Spleen (tissue), 11 donors: ENCODE data around the gene DNAJC28. TPM values are rescaled to one million over a fixed set of nuclear protein-coding genes. Genes with fewer than 3 reads are reported as not detected.
"Not testable (repeated sequence)": the region's sequence is repeated elsewhere in the genome, so short reads cannot be mapped to it uniquely, and the experiment has no call there.

Source experiments
- DNase-seq: peaks from one replicate; pipeline ENCODE4 v3.0.0-alpha.2; 2020
- H3K27ac ChIP-seq, 8 donors: fragments of 200-600 bp; sonication (generic) in 7 of 8; 1 replicate in 4 of 8; 2 replicates in 4 of 8; pipeline versions ENCODE4 v1.5.0 to v1.8.0; 2016 to 2021; ENCODE audit warnings: inconsistent platforms in 4 of 8, mild to moderate bottlenecking in 4 of 8, moderate library complexity in 1 of 8
- H3K27me3 ChIP-seq, 7 donors: fragments of 200-600 bp; sonication (generic) in 6 of 7; replicated peaks in 1 of 7; 1 replicate in 4 of 7; 2 replicates in 3 of 7; pipeline versions ENCODE4 v1.5.0 to v1.8.0; 2016 to 2021; ENCODE audit warnings: inconsistent platforms in 3 of 7, mild to moderate bottlenecking in 1 of 7
- H3K36me3 ChIP-seq, 6 donors: fragments of 200-600 bp; sonication (generic) in 5 of 6; 1 replicate in 4 of 6; 2 replicates in 2 of 6; pipeline versions ENCODE4 v1.5.0 to v1.8.0; 2016 to 2021; ENCODE audit warnings: inconsistent platforms in 2 of 6
- H3K4me1 ChIP-seq, 6 donors: fragments of 200-600 bp; sonication (generic) in 5 of 6; 1 replicate in 3 of 6; 2 replicates in 3 of 6; pipeline versions ENCODE4 v1.5.0 to v1.8.0; 2016 to 2021; ENCODE audit warnings: inconsistent platforms in 3 of 6
- H3K4me3 ChIP-seq, 8 donors: fragments of 200-600 bp; sonication (generic) in 7 of 8; 1 replicate in 4 of 8; 2 replicates in 4 of 8; pipeline versions ENCODE4 v1.5.0 to v1.8.0; 2016 to 2021; ENCODE audit warnings: inconsistent platforms in 4 of 8, mild to moderate bottlenecking in 4 of 8, moderate library complexity in 2 of 8
- H3K9me3 ChIP-seq, 8 donors: fragments of 200-600 bp; sonication (generic) in 7 of 8; 1 replicate in 4 of 8; 2 replicates in 4 of 8; pipeline versions ENCODE4 v1.5.0 to v1.8.0; 2016 to 2021; ENCODE audit warnings: inconsistent platforms in 4 of 8
- POLR2A ChIP-seq, 3 donors: fragments of 450-650 bp; IDR thresholded peaks; one replicate each; pipeline ENCODE4 v1.5.1; 2017; ENCODE audit warnings: antibody characterized with exemption in 3 of 3, mild to moderate bottlenecking in 1 of 3
- POLR2AphosphoS5 ChIP-seq, 3 donors: sonication (generic); formaldehyde crosslinking; IDR thresholded peaks; one replicate each; pipeline ENCODE4 v1.5.1; 2017; ENCODE audit warnings: antibody characterized with exemption in 3 of 3
- WGBS, 5 donors: extraction: QIAGEN DNeasy Blood & Tissue Kit in 3 of 5; methylation state at CpG; one replicate each; pipeline versions ENCODE4 v1.1.5 to v1.1.7; 2013 to 2018; 5-methylcytosine and 5-hydroxymethylcytosine counted together
- intact Hi-C: fragments of 100-400 bp; cut with DNase I; formaldehyde crosslinking; loops from one replicate; pipeline ENCODE4 v1.15.0; 2023; ENCODE audit warnings: low total_unique reads
- polyA plus RNA-seq, 3 donors: library from polyadenylated mRNA; stranded (reverse); fragments of 200-250 nt; gene quantifications; one replicate each; pipeline ENCODE4 v1.2.1, GENCODE V29; 2013
- total RNA-seq, 7 donors: library from RNA; depleted of rRNA in 3 of 7; stranded (reverse); fragments of >200 nt in 3 of 7; fragmentation: NEBNext Ultra II Directional in 4 of 7; extraction: Animal tissue kit (Norgen Biotek cat#: 25700) in 4 of 7; gene quantifications; one replicate each; pipeline versions ENCODE4 v1.1.0 to v1.2.1, GENCODE V29; 2016 to 2021
- TF ChIP-seq, protein P1 (sequence below), 11 experiments: fragments of 200-600 bp in 7 of 11; fragments of 450-650 bp in 4 of 11; sonication (generic) in 4 of 11; IDR thresholded peaks in 8 of 11; conservative IDR thresholded peaks in 3 of 11; 1 replicate in 7 of 11; 2 replicates in 4 of 11; pipeline versions ENCODE4 v1.4.0 to v1.8.0; 2016 to 2021; ENCODE audit warnings: antibody characterized with exemption in 11 of 11, inconsistent platforms in 4 of 11, mild to moderate bottlenecking in 1 of 11
- donor health status: healthy with polysubstance abuse.
- donor health status: DM: no; HTN: no; CAD: no; lungs with moderate emphysema.
- donor health status: DM: no; HTN: no; CAD: no.
- donor health status: Bipolar disorder and iron deficiency.
- donor health status: healthy.
- donor health status: DM: no; HTN: no; CAD: no.
- donor health status: DM: yes; HTN: yes; CAD: no.

DNAJC28 gene
- total and polyA plus RNA-seq, 10 donors = 0.42 to 4.6 (median 1.4) TPM

DNA sequence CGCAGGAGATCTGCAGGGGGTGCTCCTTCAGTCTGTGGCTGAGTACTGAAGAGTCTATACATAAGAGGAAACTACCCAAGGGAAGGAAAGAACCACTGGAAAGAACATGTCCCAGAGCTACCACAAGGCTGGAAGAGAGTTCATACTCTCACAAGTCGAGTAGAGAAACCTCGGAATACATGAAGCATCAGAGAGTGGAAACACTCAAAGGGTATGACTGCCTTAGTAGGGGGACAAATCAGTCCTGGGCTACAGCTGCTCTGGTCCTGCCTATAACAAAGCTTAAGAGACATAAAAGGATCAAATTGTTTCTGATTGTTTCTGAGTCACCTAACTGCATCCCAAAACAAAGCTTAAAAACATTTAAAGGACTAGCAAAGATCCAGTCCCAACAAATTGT is 39.2 kb downstream of the DNAJC28 start:
- 89 to 94% (median 91%) methylated on average over 3 of the region's 3 CpGs for WGBS, 5 donors
- no peak for DNase-seq
- no peak overlapping the region for H3K27ac ChIP-seq
- peaks cover 0 to 94% (median 20%) of the 10 kb centered on the region in 6 donors for H3K36me3 ChIP-seq
- no peaks in the 10 kb centered on the region for H3K27me3 ChIP-seq
- H3K4me3 ChIP-seq = no peak overlapping the region
- no peaks in the 10 kb centered on the region for H3K4me1 ChIP-seq
- TF ChIP-seq POLR2A (IDR thresholded peaks at IDR 0.05) (no peak), POLR2AphosphoS5 (IDR thresholded peaks at IDR 0.05) (no peak)
- TF ChIP-seq, protein P1, sequence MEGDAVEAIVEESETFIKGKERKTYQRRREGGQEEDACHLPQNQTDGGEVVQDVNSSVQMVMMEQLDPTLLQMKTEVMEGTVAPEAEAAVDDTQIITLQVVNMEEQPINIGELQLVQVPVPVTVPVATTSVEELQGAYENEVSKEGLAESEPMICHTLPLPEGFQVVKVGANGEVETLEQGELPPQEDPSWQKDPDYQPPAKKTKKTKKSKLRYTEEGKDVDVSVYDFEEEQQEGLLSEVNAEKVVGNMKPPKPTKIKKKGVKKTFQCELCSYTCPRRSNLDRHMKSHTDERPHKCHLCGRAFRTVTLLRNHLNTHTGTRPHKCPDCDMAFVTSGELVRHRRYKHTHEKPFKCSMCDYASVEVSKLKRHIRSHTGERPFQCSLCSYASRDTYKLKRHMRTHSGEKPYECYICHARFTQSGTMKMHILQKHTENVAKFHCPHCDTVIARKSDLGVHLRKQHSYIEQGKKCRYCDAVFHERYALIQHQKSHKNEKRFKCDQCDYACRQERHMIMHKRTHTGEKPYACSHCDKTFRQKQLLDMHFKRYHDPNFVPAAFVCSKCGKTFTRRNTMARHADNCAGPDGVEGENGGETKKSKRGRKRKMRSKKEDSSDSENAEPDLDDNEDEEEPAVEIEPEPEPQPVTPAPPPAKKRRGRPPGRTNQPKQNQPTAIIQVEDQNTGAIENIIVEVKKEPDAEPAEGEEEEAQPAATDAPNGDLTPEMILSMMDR (IDR thresholded peaks at IDR 0.05 in 8 of 11, conservative IDR thresholded peaks at IDR 0.05 in 3 of 11) = no peak
- no peaks in the 10 kb centered on the region for H3K9me3 ChIP-seq
- intact Hi-C loops = no loop called here

DNA sequence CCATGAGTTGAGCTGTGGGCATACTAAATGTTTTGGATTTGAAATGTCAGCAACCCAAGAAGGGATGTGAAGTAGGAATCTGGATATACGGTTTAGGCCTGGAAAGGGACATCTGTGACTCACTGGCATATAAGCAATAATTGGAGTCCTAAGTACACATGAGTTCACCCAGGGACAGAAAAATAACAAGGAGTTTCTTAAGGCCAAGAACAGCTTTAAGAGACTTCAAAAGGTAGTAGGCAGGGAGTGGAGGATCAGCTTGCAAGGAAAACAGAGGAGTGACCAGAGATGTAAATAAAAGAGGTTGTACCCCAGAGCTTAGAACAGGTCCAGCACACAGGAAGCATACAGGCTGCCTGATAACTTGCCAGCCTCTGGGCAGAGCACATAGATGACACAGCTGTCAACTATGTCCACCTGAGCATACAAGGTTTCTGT is 39.9 kb downstream of the DNAJC28 start:
- H3K27me3 ChIP-seq = no peaks in the 10 kb centered on the region
- no peak overlapping the region for H3K27ac ChIP-seq
- no peak for DNase-seq
- H3K4me3 ChIP-seq = no peak overlapping the region
- no peaks in the 10 kb centered on the region for H3K9me3 ChIP-seq
- 89 to 100% (median 94%) methylated on average over 1 of the region's 1 CpG for WGBS, 5 donors
- TF ChIP-seq, protein P1 (IDR thresholded peaks at IDR 0.05 in 8 of 11, conservative IDR thresholded peaks at IDR 0.05 in 3 of 11) = no peak
- no peak for TF ChIP-seq POLR2A (IDR thresholded peaks at IDR 0.05)
- peaks cover 0 to 94% (median 16%) of the 10 kb centered on the region in 6 donors for H3K36me3 ChIP-seq
- intact Hi-C loops = no loop called here
- H3K4me1 ChIP-seq = no peaks in the 10 kb centered on the region

DNA sequence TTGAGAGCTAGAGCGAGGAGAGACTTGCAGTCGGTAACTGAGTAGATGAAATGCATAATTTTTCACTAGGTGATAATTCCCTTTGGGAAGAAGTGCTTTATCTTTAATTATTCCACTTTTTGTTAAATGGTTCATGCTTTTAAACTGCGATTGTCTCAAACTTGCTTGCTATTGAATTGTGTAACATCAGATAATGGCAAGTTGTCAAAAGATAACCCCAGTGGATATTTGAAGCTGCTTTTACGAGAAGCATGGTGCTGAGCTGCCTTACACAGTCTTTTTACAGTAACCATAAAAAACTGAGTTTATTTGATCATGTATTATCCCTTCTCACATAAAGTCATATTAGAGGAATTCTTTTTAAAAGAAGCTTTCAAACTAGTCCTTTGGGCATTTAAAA is 41.9 kb downstream of the DNAJC28 start:
- Histone ChIP-seq H3K36me3 (peaks cover 0 to 83% (median 9%) of the 10 kb centered on the region in 6 donors), H3K9me3 (no peaks in the 10 kb centered on the region), H3K4me3 (no peak overlapping the region), H3K27ac (no peak overlapping the region), H3K4me1 (peaks cover 0 to 13% (median 8%) of the 10 kb centered on the region in 6 donors), H3K27me3 (no peaks in the 10 kb centered on the region)
- no peak for DNase-seq
- TF ChIP-seq POLR2A (IDR thresholded peaks at IDR 0.05) (no peak), POLR2AphosphoS5 (IDR thresholded peaks at IDR 0.05) (no peak)
- TF ChIP-seq, protein P1 (IDR thresholded peaks at IDR 0.05 in 8 of 11, conservative IDR thresholded peaks at IDR 0.05 in 3 of 11) = no peak
- intact Hi-C loops = loop anchor here (10.0 kb wide), 1 partner anchor 615 kb away; no protein-coding TSS in a partner anchor
- 94 to 97% (median 95%) methylated on average over 4 of the region's 4 CpGs for WGBS, 5 donors

DNA sequence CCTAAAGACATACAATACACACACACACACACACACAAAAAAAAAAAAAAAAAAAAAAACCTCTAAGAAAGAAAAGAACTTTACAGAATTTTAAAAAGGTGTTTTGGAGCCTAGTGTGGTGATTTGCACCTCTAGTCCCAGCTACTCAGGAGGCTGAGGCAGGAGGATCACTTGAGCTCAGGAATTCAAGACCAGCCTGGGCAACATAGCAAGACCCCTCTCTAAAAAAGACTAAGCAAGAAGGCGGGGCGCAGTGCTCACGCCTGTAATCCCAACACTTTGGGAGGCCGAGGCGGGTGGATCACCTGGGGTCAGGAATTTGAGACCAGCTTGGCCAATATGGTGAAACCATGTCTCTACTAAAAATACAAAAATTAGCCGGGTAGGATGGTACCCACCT is 44.9 kb downstream of the DNAJC28 start:
- H3K9me3 ChIP-seq, H3K27ac ChIP-seq, H3K27me3 ChIP-seq, DNase-seq, H3K4me3 ChIP-seq: not testable (repeated sequence)
- WGBS, 5 donors = 94 to 99% (median 97%) methylated on average over 6 of the region's 6 CpGs
- intact Hi-C loops = loop anchor here (10.0 kb wide), 1 partner anchor 612 kb away; no protein-coding TSS in a partner anchor
- peaks cover 0 to 68% (median 0%) of the 10 kb centered on the region in 6 donors for H3K36me3 ChIP-seq
- H3K4me1 ChIP-seq = peaks cover 7 to 40% (median 21%) of the 10 kb centered on the region in 6 donors
